HL-60/S4 (cell line): ENCODE measurements around the gene SMARCA2.

ENCODE experiments used
- in situ Hi-C: fragments of 300-500 bp; cut with MboI; formaldehyde crosslinking; loops from 2 replicates; pipeline ENCODE4 v1.14.3; 2022; ENCODE audit warnings: low sequenced_read_pairs

SMARCA2 gene

DNA sequence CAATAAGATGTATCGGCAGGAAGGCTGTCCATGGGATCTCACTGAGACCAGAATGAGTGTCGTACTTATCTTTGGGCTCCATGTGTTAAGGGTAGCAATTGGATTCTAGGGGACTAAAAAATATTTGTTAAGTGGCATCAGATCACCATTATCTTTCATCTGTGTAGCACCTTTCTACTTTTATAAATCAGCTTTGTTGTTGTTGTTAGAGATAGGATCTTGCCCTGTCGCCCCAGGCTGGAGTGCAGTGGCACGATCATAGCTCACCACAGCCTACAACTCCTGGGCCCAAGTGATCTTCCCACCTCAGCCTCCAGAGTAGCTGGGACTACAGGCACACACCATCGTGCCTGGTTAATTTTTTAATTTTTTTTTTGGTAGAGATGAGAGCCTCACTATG, 220.5 kb downstream of the SMARCA2 start:
- in situ Hi-C loops, result loop anchor here (25.0 kb wide), 1 partner anchor 502 kb away; no protein-coding TSS in a partner anchor

DNA sequence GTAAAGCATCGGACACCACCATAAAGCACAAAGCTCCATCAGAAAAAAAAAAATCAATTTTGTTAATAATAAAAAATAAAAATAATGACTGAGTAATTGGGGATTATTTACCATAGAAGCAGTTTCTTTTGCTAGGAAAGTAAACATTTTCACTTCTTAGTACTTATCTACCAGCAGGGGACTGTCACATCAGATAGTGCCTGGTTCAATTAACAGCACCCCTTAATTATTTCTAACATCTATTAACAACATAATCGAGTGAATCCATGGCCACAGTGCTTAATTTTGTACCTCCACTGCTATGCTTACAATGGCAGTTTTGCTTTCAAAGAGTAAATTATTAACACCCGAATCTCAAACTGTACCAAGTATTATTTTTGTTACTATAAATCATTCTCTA, 221.7 kb downstream of the SMARCA2 start:
- in situ Hi-C loops, result loop anchor here (25.0 kb wide), 1 partner anchor 500 kb away; no protein-coding TSS in a partner anchor

DNA sequence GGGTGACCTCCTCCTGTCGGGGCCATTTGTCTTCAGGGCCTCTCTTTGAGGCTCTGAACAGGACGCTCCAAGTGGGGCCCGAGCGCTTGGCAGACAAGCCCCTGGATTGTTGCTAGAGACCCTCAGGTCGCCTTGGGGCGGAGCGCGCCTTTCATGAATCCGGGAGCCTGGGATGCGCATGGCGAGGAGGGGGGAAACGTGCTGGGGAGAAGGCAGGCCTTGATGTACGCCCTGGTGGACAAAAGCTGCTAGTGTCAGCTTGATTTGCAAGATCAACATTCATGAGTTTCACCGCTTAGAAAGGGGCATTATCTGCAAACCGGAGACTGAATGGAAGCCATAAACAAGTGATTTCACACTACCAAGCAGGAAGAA, 226.3 kb downstream of the SMARCA2 start:
- in situ Hi-C loops, result loop anchor here (25.0 kb wide), 1 partner anchor 496 kb away; no protein-coding TSS in a partner anchor

DNA sequence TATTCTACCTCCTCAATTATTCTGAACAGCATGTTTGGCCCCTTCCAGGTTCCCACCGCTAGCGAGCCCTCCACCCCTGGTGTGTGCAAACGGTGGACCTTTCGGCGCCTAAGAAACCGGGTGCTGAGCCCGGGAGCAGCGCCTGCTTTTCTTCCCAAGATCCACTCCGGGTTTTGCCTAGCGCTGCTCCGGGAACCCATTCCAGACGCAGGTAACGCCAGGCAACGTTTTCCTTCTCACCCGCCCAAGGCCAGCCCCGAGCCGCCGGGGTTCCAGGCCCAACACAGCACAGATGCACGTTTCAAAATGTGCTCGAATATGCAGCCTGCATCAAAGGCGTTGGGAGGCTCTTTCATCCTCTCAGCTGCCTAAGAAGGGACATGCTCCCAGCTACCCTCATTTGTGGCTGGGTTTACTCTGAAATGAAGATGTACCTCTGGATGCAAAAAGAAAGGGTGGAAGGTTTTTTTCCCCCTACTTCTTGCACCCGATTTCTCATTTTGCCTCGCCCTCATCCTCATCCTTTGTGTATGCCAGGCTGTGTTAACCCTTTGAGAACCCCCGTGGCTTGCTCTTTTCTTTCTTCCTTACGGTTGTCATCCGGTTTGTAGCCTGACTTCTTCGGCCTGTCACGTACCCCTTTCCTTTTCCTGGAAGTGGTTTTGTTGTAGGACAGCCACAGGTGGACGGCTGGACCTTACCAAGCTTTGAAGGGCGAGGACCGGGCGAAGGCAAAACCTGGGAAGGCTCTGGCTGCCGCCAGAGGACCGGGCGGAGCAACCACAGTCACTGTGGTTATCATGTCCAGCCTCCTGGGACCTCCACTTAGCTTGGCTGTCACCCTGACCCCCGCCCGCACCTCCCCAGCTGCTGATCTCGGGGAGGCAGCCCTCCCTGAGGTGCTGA, 226.9 kb downstream of the SMARCA2 start:
- in situ Hi-C loops, result loop anchor here (25.0 kb wide), 1 partner anchor 495 kb away; no protein-coding TSS in a partner anchor

DNA sequence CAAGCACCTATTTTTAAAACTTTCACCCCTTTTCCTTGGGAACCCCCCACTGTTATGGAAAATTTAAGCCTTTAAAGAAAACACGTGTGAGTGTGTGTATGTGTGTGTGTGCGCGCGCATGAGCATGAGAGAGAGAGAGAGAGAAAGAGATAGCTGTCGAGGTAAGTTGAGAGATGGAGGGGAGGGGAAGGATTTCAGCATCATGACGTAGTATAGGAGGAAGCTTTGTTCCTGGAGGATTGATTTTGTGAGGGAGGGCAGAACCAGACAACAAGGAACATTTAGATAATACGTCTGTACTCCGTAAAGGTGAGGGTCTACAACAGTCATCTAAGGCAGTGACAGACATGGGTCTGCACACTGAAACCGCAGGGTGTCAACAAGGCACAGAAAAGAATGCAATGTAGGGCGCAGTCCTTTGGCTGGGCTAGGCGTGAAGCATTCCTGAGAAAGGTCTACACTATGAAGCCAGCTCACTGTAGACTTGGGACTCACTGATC, 227.7 kb downstream of the SMARCA2 start:
- in situ Hi-C loops, result loop anchor here (25.0 kb wide), 1 partner anchor 494 kb away; no protein-coding TSS in a partner anchor
